NCI-H510A (cell line): ENCODE measurements around the gene KCNN3.

Experiments used
- DNase-seq: peaks from one replicate; lab custom pipeline; 2025; lab: John Stamatoyannopoulos, UW

KCNN3 gene

GRCh38 chr1:154860156-154860870, 9.8 kb downstream of the KCNN3 start:
- no peak for DNase-seq

DNA sequence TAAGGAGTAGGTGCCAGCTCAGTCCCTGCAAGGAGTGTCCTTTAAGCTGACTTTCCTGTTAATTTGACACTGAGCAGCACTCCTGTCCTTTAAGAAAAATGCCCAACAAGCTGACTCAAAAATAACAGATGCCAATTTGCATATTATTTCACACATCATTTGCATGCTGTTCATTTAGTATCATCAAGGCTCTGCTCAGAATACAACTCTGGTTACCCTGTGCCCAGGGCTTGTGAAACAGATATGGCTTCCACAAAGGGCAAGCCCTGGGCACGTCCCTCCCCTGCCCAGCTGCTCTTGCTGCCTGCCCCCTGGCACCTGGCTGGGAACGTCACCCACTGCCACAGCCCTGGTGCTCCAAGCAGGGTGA, 10.3 kb downstream of the KCNN3 start:
- no peak for DNase-seq

DNA sequence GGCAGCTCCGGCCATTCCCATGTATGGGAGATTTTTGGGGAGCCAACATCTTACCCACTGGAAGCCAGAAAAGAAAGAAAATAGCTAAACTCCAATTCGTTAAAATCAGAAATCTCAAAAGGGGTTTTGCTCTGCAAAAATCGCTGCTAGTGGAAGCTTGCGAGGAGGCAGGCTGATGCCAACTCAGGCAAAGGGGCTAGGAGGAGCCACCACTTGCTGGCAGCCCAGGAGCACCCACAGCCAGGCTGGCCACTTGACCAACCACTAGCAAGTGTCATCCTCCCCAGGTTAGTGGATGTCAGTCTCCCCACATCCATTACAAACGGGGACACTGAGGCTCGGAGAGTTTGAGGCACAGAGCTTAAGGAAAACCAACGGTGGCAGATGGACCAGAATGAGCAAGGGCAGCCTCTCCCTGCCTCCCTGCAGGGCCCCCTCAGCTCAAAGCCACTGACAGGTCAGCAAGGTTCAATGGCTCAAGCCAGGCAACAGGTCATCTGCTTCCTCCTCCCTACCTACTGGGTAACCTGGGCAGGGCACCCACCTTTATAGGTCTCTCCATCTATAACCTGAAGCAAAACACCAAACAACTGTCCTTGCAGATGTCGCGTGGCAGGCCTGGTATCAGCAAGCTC, 10.8 kb downstream of the KCNN3 start:
- DNase-seq = no peak

GRCh38 chr1:154857441-154858215, 12.5 kb downstream of the KCNN3 start:
- DNase-seq = no peak

- no peak for DNase-seq
These were observed 13.1 kb downstream of the KCNN3 start for GRCh38 chr1:154857022-154857421.

DNA sequence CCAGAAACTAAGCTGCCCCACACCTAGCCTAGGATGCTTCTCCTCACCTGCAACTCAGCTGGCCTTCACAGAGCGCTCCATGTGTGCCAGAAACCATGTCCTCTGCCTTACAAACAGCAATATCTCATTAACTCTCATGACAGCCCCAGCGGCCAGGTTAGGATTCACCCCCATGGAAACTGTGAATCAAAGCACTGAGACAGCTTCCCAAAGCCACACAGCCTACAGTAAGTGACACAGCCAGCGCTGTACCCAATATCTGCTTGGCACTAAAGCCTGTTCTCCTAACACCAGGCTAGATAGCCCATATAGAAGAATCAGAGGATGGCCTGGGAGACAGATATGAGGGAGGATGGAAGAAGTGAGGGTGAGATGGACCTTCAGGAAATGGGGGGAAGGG, 13.5 kb downstream of the KCNN3 start:
- no peak for DNase-seq

GRCh38 chr1:154856049-154856448, 14.0 kb downstream of the KCNN3 start:
- no peak for DNase-seq

DNA sequence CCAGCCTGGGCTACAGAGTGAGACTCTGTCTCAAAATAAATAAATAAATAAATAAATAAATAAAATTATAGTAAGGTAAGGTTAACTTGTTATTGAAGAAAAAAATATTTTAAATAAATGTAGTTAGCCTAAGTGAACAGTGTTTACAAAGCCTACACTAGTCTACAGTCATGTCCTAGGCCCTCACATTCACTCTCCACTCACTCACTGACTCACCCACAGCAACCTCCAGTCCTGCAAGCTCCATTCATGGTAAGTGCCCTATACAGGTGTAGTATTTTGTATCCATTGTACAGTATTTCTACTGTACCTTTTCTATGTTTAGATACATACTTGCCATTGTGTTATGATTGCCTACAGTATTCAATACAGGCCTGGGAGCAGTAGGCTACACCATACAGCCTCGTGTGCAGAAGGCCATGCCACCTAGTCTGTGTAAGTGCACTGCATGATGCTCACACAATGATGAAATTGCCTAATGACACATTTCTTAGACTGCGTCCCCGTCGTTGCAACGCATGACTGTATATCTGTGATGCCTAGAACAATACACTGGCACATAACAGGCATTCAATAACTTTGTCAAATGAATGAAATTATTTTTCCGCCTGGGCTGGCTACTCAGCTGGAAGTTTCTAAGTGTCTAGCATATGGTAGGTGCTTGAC, 14.8 kb downstream of the KCNN3 start:
- no peak for DNase-seq

GRCh38 chr1:154852845-154853244, 17.2 kb downstream of the KCNN3 start:
- DNase-seq = no peak

GRCh38 chr1:154851392-154852177, 18.5 kb downstream of the KCNN3 start:
- no peak for DNase-seq

DNA sequence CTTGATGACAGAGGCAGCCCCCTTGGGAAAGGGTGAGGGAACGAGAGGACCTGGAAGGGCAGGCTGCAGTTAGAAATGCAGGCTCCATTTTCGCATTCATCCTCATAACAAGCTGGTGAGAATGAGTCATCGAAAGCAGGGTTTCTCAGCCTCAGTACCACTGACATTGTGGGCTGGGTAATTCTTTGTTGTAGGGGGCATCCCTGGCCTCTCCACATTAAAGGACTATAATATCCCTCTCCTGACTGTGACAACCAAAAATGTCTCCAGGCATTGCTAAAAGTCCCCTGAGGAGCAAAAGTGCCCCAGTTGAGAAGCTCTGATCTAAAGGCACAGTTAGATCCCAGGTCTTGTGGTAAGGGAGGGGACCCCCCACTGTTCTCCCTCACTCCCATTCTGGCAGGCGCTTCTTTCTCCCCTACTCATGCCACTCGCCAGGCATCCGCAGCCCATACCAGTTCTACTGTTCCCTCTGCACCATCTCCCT, 20.4 kb downstream of the KCNN3 start:
- DNase-seq = no peak

DNA sequence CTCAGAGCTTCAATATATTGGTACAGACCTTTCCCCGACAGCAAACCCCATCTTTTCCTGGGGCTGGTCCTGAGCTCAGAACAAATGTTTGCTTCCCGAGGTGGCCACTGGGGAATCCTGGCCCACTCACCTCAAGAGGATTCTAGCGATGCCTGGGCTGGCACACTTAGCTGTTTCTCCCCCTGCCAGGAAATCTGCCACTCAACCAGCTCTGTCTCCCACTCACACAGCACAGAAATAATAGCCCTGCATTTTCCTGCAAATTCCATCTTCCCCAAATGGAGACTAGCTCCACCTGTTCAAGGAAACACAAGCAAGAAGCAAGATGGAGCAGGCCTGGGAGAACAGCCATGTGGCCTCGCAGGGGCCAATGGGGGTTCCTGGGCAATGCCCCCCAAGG, 21.1 kb downstream of the KCNN3 start:
- DNase-seq = no peak

GRCh38 chr1:154847891-154848290, 22.2 kb downstream of the KCNN3 start:
- no peak for DNase-seq

DNA sequence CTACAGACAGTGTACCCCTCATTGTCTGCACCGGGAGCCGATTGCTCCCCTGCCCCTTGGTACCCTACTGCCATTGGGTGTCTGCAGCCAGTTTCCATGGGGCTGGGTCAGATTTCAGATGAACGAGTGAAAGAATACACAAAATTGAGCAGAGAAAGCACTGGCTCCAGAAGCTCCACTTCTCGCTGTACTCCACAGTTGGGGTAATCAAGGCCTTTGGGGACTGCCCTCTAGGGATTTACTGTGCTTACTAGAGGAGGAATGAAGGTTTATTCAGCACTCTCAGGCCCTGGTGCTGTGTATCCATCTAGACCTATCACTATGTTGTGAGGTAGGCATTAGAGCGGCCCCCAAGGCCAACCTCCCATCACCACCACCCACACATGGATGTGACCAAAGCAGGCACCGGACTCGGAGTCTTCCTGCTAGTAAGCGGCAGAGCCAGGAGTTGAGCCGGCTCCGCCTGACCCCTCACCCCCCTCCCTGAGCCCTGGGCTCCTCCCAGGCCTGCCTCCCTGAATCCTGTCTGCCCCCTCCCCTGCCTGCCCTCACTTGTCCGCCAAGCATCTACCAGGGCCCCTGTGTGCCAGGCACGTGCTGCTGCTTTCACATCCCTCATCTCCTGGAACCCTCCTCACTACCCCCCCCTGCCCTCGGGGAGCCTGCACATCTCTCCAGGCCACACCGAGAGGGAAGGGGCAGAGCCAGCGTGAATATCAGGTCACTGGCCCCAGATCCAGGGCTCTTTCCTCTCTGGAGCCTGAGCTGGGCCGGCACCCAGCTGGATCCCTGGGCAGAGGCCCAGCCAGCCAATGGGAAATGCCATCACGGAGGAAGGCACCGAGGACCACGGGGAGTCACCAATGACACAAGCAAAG, 23.3 kb downstream of the KCNN3 start:
- DNase-seq = no peak

DNA sequence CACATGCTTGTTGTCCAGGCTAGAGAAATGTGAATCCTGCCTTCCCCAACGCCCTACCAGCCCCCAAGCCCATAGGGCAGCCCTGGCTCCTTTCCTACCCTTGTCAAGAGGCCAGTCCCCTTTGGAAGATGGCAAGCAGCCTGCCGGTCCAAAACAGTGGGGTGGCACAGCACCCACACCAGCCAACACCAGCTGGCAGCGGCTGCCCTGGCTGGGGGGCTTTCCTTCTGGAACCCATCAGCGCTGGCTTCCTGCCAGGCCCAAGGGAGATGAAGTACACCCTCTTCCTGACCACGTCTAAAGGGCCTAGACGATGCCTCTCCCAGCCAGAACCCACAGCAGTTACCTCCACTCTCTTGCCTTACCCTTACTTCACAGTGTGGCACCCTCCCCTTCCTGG, 24.2 kb downstream of the KCNN3 start:
- no peak for DNase-seq

DNA sequence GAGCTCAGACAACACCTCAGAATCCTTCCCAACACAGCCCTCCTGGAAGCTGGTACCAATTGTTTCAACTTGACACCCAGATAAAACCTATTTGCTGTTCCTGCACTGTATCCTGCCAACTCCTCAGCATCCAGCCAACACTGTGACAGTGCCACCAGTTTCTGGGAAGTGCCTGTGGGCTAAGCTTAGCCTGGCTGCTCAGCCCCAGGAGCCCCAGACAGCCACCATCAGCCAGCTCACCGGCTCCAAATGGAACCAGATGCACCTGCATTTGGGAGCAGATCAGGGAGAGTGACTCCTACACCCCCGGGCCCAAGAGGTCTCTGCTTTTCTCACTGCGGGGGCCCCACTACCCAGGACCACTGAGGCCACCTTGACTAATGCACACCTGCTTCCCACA, 24.9 kb downstream of the KCNN3 start:
- no peak for DNase-seq

- no peak for DNase-seq
These were observed 25.8 kb downstream of the KCNN3 start for GRCh38 chr1:154844297-154844681.

GRCh38 chr1:154843636-154844296, 26.3 kb downstream of the KCNN3 start:
- no peak for DNase-seq

- no peak for DNase-seq
These were observed 27.4 kb downstream of the KCNN3 start for GRCh38 chr1:154842635-154843034.

- DNase-seq = no peak
These were observed 28.7 kb downstream of the KCNN3 start for GRCh38 chr1:154841384-154841783.
